Measurements from ENCODE around the gene FHIT. TPM values are rescaled to one million over a fixed set of nuclear protein-coding genes. Genes with fewer than 3 reads are reported as not detected.

The FHIT gene
- total and polyA plus RNA-seq, 4 donors, result 2.1 to 14.7 (median 6.6) TPM

DNA sequence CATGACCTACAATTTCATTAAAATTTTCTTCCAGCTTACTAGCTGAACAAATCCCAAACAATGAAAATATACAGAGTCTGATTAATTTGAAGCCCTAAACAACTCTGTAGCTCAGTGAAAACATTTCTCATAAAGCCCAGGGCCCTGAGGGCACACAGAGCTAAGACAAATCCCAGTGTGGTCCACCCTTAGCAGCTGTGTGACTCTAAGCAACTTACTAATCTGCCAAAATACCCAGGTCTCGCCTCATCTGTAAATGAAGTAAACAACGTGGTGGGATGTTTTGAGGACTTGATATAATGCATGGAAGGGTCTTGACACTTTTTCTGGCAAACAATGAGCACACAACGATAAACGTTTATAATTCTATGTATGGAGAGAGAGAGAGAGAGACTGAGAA lies 158.4 kb downstream of the FHIT start:
- H3K36me3 ChIP-seq (ENCODE audit: control insufficient read depth in 4 of 4, insufficient read depth in 3 of 4, low read depth in 1 of 4, low read length in 3 of 4), result no peaks in the 10 kb centered on the region
- no peak overlapping the region for H3K9ac ChIP-seq (ENCODE audit: low read depth in 1 of 2, low read length in 2 of 2)
- 77% methylated on average over 4 of the region's 4 CpGs for WGBS
- no peak overlapping the region for H3K4me3 ChIP-seq (ENCODE audit: low read depth in 1 of 3, low read length in 3 of 3)
- TF ChIP-seq, protein P1, sequence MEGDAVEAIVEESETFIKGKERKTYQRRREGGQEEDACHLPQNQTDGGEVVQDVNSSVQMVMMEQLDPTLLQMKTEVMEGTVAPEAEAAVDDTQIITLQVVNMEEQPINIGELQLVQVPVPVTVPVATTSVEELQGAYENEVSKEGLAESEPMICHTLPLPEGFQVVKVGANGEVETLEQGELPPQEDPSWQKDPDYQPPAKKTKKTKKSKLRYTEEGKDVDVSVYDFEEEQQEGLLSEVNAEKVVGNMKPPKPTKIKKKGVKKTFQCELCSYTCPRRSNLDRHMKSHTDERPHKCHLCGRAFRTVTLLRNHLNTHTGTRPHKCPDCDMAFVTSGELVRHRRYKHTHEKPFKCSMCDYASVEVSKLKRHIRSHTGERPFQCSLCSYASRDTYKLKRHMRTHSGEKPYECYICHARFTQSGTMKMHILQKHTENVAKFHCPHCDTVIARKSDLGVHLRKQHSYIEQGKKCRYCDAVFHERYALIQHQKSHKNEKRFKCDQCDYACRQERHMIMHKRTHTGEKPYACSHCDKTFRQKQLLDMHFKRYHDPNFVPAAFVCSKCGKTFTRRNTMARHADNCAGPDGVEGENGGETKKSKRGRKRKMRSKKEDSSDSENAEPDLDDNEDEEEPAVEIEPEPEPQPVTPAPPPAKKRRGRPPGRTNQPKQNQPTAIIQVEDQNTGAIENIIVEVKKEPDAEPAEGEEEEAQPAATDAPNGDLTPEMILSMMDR (IDR thresholded peaks at IDR 0.05; ENCODE audit: low read depth, low read length, missing input control), result no peak
- no peaks in the 10 kb centered on the region for H3K9me3 ChIP-seq (ENCODE audit: control insufficient read depth in 4 of 4, low read length in 3 of 4)
- no peaks in the 10 kb centered on the region for H3K4me1 ChIP-seq (ENCODE audit: control insufficient read depth in 4 of 4, insufficient read depth in 4 of 4, low read length in 3 of 4)
- H3K27me3 ChIP-seq (ENCODE audit: control insufficient read depth in 4 of 4, insufficient read depth in 4 of 4, low read length in 3 of 4), result no peaks in the 10 kb centered on the region
- no peak overlapping the region for H3K27ac ChIP-seq (ENCODE audit: low read depth in 1 of 2, low read length in 2 of 2)
- DNase-seq (ENCODE audit: low spot score), result no peak

GRCh38 chr3:61090389-61091169 lies 160.7 kb downstream of the FHIT start:
- H3K4me3 ChIP-seq (ENCODE audit: low read depth in 1 of 3, low read length in 3 of 3), result no peak overlapping the region
- DNase-seq (ENCODE audit: low spot score), result no peak
- H3K9me3 ChIP-seq (ENCODE audit: control insufficient read depth in 4 of 4, low read length in 3 of 4), result no peaks in the 10 kb centered on the region
- no peaks in the 10 kb centered on the region for H3K27me3 ChIP-seq (ENCODE audit: control insufficient read depth in 4 of 4, insufficient read depth in 4 of 4, low read length in 3 of 4)
- no peak overlapping the region for H3K27ac ChIP-seq (ENCODE audit: low read depth in 1 of 2, low read length in 2 of 2)
- TF ChIP-seq, protein P2, sequence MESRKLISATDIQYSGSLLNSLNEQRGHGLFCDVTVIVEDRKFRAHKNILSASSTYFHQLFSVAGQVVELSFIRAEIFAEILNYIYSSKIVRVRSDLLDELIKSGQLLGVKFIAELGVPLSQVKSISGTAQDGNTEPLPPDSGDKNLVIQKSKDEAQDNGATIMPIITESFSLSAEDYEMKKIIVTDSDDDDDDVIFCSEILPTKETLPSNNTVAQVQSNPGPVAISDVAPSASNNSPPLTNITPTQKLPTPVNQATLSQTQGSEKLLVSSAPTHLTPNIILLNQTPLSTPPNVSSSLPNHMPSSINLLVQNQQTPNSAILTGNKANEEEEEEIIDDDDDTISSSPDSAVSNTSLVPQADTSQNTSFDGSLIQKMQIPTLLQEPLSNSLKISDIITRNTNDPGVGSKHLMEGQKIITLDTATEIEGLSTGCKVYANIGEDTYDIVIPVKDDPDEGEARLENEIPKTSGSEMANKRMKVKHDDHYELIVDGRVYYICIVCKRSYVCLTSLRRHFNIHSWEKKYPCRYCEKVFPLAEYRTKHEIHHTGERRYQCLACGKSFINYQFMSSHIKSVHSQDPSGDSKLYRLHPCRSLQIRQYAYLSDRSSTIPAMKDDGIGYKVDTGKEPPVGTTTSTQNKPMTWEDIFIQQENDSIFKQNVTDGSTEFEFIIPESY (IDR thresholded peaks at IDR 0.05), result no peak
- no peak for TF ChIP-seq JUND (IDR thresholded peaks at IDR 0.05)
- TF ChIP-seq RAD21 (IDR thresholded peaks at IDR 0.05), result no peak
- no peak for TF ChIP-seq YY1 (IDR thresholded peaks at IDR 0.05)
- no peak for TF ChIP-seq NR2F2 (IDR thresholded peaks at IDR 0.05)
- no peak for TF ChIP-seq TAF1 (conservative IDR thresholded peaks at IDR 0.05)
- TF ChIP-seq GABPA (IDR thresholded peaks at IDR 0.05 in 1 of 2, conservative IDR thresholded peaks at IDR 0.05 in 1 of 2), result no peak
- TF ChIP-seq HNF4A (conservative IDR thresholded peaks at IDR 0.05), result no peak
- no peak for TF ChIP-seq RXRA (IDR thresholded peaks at IDR 0.05)
- TF ChIP-seq MAX (IDR thresholded peaks at IDR 0.05), result no peak
- H3K36me3 ChIP-seq (ENCODE audit: control insufficient read depth in 4 of 4, insufficient read depth in 3 of 4, low read depth in 1 of 4, low read length in 3 of 4), result no peaks in the 10 kb centered on the region
- H3K4me1 ChIP-seq (ENCODE audit: control insufficient read depth in 4 of 4, insufficient read depth in 4 of 4, low read length in 3 of 4), result no peaks in the 10 kb centered on the region
- no peak overlapping the region for H3K9ac ChIP-seq (ENCODE audit: low read depth in 1 of 2, low read length in 2 of 2)
- 71% methylated on average over 6 of the region's 6 CpGs for WGBS

DNA sequence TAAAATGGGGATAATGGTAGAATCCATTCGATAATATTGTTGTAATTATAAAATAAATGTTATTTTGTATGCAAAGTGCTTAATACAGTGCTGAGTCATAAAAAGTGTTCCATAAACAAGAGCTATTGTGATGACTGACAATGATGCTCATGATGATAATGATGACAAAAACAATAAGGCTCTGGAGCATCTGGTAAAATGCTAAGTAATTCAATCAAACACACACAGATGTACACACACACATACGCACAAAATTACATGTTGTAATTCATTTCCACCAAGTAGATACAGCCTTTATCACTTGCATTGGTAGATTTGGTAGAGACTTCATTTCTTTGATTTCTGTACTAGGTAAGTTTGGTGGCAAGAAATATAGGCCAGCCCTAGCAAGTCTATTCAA lies 163.8 kb downstream of the FHIT start:
- Histone ChIP-seq H3K4me3 (ENCODE audit: low read depth in 1 of 3, low read length in 3 of 3) (no peak overlapping the region), H3K9ac (ENCODE audit: low read depth in 1 of 2, low read length in 2 of 2) (no peak overlapping the region), H3K27me3 (ENCODE audit: control insufficient read depth in 4 of 4, insufficient read depth in 4 of 4, low read length in 3 of 4) (no peaks in the 10 kb centered on the region), H3K27ac (ENCODE audit: low read depth in 1 of 2, low read length in 2 of 2) (no peak overlapping the region), H3K9me3 (ENCODE audit: control insufficient read depth in 4 of 4, low read length in 3 of 4) (peaks cover 0 to 1% (median 0%) of the 10 kb centered on the region in 4 donors), H3K4me1 (ENCODE audit: control insufficient read depth in 4 of 4, insufficient read depth in 4 of 4, low read length in 3 of 4) (no peaks in the 10 kb centered on the region), H3K36me3 (ENCODE audit: control insufficient read depth in 4 of 4, insufficient read depth in 3 of 4, low read depth in 1 of 4, low read length in 3 of 4) (no peaks in the 10 kb centered on the region)
- DNase-seq (ENCODE audit: low spot score), result no peak
- 97% methylated on average over 2 of the region's 2 CpGs for WGBS
- no peak for TF ChIP-seq HNF4A (conservative IDR thresholded peaks at IDR 0.05)

All from liver (tissue), 9 donors.